ENCODE data around the gene LAMA3. TPM values are rescaled to one million over a fixed set of nuclear protein-coding genes. Genes with fewer than 3 reads are reported as not detected.

LAMA3 gene
- total RNA-seq, 1 donor from 2014 or later = 9.4 TPM

DNA sequence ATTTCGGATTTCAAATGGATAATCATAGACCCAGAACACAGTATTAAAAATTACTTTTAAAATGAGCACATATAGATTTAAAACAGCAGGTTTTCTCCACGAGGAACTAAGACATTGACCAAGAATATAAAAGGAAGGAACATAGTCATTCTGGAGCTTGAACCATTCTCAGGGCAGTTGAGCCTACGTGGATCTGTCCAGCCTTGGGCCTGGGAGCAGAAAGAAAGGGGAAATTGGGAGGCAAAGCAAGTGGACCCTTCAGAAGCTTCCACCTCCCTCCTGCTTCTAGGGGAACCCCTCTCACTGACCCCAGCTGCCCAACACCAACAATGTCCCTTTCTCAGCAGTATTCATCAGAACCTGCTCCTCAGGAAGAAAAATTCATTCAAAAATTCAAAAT lies 293.9 kb downstream of the LAMA3 start:
- no peak for DNase-seq (ENCODE audit: extremely low spot score, unreplicated experiment)
- H3K36me3 Mint-ChIP-seq = no peaks in the 10 kb centered on the region
- H3K4me1 Mint-ChIP-seq (ENCODE audit: unreplicated experiment) = peaks cover 19% of the 10 kb centered on the region
- TF ChIP-seq, protein P1, sequence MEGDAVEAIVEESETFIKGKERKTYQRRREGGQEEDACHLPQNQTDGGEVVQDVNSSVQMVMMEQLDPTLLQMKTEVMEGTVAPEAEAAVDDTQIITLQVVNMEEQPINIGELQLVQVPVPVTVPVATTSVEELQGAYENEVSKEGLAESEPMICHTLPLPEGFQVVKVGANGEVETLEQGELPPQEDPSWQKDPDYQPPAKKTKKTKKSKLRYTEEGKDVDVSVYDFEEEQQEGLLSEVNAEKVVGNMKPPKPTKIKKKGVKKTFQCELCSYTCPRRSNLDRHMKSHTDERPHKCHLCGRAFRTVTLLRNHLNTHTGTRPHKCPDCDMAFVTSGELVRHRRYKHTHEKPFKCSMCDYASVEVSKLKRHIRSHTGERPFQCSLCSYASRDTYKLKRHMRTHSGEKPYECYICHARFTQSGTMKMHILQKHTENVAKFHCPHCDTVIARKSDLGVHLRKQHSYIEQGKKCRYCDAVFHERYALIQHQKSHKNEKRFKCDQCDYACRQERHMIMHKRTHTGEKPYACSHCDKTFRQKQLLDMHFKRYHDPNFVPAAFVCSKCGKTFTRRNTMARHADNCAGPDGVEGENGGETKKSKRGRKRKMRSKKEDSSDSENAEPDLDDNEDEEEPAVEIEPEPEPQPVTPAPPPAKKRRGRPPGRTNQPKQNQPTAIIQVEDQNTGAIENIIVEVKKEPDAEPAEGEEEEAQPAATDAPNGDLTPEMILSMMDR (conservative IDR thresholded peaks at IDR 0.05) = no peak
- peaks cover 16% of the 10 kb centered on the region for H3K27me3 Mint-ChIP-seq
- H3K4me3 Mint-ChIP-seq = no peak overlapping the region
- H3K27ac Mint-ChIP-seq = no peak overlapping the region
- H3K9me3 Mint-ChIP-seq = no peaks in the 10 kb centered on the region

DNA sequence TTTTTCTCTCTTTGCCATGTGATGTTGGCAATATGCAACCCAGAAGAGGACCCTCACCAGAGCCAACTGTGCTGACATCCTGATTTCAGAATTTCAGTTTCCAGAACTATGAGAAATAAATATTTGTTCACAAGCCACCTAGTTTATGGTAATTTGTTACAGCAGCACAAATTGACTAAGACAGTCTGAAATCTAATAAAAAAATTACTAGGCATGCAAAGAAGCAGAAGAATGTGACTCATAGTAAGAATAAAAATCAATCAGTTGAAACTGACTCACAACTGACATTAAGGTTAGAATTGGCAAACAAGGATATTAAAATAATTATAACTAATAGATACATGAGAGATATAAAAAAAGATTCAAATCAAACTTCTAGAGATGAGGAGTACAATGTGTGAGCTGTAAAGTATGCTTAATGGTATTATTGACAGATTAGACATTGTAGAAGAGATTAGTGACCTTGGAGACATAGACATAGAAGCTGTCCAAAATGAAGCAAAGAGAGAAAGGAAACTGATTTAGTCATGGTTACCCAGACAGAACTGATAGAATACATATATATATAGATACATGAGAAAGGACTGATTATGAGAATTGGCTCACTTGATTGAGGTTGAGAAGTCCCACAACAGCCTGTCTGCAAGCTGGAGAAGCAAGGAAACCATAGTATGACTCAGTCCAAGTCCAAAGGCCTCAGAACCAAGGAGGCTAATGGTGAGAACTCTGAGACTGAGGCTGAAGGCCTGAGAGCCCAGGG lies 297.5 kb downstream of the LAMA3 start:
- no peaks in the 10 kb centered on the region for H3K36me3 Mint-ChIP-seq
- DNase-seq (ENCODE audit: extremely low spot score, unreplicated experiment) = no peak
- H3K4me3 Mint-ChIP-seq = no peak overlapping the region
- peaks cover 12% of the 10 kb centered on the region for H3K4me1 Mint-ChIP-seq (ENCODE audit: unreplicated experiment)
- no peak overlapping the region for H3K27ac Mint-ChIP-seq
- TF ChIP-seq, protein P1 (conservative IDR thresholded peaks at IDR 0.05) = no peak
- H3K27me3 Mint-ChIP-seq = peaks cover 11% of the 10 kb centered on the region
- no peaks in the 10 kb centered on the region for H3K9me3 Mint-ChIP-seq

DNA sequence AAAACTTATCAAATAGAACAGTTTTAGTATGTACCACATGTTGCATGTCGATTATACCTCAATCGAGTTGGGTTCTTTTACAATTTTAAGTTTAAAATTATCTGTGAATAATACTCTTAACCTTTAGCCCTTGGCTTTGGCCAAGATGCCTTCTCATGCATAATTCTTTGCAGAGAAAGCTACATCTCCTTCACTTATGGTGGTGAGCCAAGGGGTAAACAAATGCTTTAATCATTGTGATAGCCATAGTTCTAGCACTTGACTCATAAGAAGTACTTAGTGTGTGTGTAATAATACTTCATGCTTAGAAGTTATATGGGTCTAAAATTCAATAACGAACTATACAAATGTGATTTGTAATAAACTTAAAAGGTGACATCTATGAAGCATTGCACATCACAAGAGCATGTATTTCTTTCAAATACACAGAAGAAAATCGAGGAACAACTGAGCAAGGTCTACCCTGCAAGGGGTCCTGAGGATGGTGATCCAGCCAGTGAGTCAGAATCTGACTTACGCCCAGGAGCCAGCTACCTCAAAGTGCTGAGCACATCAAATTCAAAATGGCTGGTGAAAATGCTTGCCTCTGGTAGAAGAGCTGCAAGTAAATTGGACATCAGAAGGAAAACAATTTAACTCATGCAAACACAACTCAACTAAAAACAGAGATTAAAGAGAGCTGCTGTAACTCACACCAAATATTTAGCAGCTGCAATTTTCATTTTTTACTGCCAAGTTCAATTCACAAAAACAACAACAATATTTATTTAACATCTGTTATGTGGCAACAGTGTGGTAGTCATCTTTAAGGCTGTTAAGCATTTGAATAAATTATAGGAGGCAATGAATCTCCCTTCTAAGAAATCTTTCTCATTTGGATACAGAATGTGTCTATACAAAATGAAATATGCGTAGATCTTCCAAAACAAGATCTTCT lies 301.5 kb downstream of the LAMA3 start:
- H3K27ac Mint-ChIP-seq = no peak overlapping the region

GRCh38 chr18:23992089-23992940 lies 303.1 kb downstream of the LAMA3 start:
- TF ChIP-seq, protein P1 (conservative IDR thresholded peaks at IDR 0.05) = no peak
- Mint-ChIP-seq H3K9me3 (no peaks in the 10 kb centered on the region), H3K4me3 (no peak overlapping the region), H3K27ac (no peak overlapping the region), H3K4me1 (ENCODE audit: unreplicated experiment) (peaks cover 14% of the 10 kb centered on the region), H3K36me3 (no peaks in the 10 kb centered on the region), H3K27me3 (peaks cover 2% of the 10 kb centered on the region)
- DNase-seq (ENCODE audit: extremely low spot score, unreplicated experiment) = no peak

More for the DNA sequence above, 301.5 kb downstream of the LAMA3 start:
- TF ChIP-seq, protein P1 (conservative IDR thresholded peaks at IDR 0.05) = no peak
- peaks cover 5% of the 10 kb centered on the region for H3K27me3 Mint-ChIP-seq
- H3K9me3 Mint-ChIP-seq = no peaks in the 10 kb centered on the region
- no peaks in the 10 kb centered on the region for H3K36me3 Mint-ChIP-seq
- H3K4me1 Mint-ChIP-seq (ENCODE audit: unreplicated experiment) = peaks cover 14% of the 10 kb centered on the region
- no peak for DNase-seq (ENCODE audit: extremely low spot score, unreplicated experiment)
- no peak overlapping the region for H3K4me3 Mint-ChIP-seq

DNA sequence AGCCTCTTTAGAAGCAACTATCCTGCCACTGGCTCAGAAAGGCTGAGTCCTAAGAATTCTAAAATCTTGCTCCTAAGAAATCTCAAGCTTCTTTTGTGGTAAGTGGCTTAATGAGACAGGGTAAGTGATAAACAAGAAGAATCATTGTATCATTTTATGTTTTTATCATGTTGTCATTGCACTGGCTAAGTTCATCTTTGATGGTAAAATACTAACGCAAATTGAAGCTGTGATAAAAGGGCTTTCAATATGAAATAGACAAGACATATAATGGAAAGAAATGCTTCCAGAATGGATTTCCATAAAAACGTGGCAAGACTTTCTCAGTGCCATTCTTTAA lies 303.7 kb downstream of the LAMA3 start:
- no peak overlapping the region for H3K4me3 Mint-ChIP-seq
- H3K9me3 Mint-ChIP-seq = no peaks in the 10 kb centered on the region
- H3K4me1 Mint-ChIP-seq (ENCODE audit: unreplicated experiment) = peaks cover 14% of the 10 kb centered on the region
- TF ChIP-seq, protein P1 (conservative IDR thresholded peaks at IDR 0.05) = no peak
- DNase-seq (ENCODE audit: extremely low spot score, unreplicated experiment) = no peak
- no peak overlapping the region for H3K27ac Mint-ChIP-seq
- H3K36me3 Mint-ChIP-seq = no peaks in the 10 kb centered on the region
- peaks cover 2% of the 10 kb centered on the region for H3K27me3 Mint-ChIP-seq
